HG02870 (cell line): ENCODE results near the gene SMYD4.
"Not testable (repeated sequence)": the region's sequence is repeated elsewhere in the genome, so short reads cannot be mapped to it uniquely, and the experiment has no call there.

Experiments
- ATAC-seq: cut with Tn5 transposase; IDR thresholded peaks from one replicate; pipeline ENCODE4 v1.9.1; 2021; ENCODE audit warnings: mild to moderate bottlenecking, moderate library complexity; ENCODE audit not compliant: unreplicated experiment

Gene SMYD4

DNA sequence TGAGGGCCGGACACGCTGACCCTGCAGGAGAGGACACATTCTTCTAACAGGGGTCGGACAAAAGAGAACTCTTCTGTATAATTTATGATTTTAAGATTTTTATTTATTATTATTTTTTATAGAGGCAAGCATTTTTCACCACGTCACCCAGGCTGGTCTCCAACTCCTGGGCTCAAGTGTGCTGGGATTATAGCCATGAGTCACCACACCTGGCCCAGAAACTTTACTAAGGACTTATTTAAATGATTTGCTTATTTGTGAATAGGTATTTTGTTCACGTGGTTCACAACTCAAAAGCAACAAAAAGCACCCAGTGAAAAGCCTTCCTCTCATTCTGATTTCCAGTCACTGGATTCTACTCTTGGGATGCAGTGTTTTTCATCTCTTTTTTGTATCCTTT lies 70.2 kb downstream of the SMYD4 start:
- no peak for ATAC-seq

- ATAC-seq: no peak
Observed at GRCh38 chr17:1758807-1759206, 70.9 kb downstream of the SMYD4 start.

- ATAC-seq: no peak
Observed at GRCh38 chr17:1755827-1756262, 73.9 kb downstream of the SMYD4 start.

- no peak for ATAC-seq
Observed at GRCh38 chr17:1755252-1755826, 74.4 kb downstream of the SMYD4 start.

DNA sequence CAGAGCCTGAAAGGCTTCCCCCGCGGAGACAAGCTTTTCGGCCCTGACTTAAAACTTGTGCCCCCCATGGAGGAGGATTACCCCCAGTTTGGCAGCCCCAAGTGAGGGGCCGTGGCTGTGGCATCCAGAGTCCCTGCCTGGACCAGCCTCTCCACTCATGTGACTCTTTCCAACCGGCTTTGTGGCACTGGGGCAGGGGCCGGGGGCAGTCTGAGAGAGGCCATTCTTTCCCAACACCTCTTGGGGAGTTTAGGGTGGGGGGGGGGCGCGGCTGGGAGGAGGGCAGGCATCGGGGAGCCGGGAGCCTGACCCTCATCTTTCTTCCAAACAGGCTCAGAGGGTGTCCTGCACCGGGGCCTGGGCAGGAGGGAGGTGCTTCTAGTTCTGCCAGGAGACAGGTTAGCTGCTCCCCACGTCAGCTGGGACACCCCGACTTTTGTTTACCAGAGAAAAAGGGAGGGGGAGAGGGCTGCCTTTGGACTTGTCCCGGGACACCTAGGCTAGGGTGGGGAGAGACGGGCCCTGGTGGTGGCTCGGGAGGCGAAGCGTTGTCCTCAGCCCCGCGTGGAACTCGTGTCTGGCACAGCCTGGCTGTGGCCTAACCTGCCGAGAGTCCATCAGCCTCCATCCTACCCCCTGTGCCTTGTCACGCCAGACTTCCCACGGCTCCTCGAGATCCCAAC lies 75.1 kb downstream of the SMYD4 start:
- no peak for ATAC-seq

GRCh38 chr17:1753767-1754429 lies 75.8 kb downstream of the SMYD4 start:
- no peak for ATAC-seq

- ATAC-seq: no peak
Observed at GRCh38 chr17:1752425-1753262, 77.1 kb downstream of the SMYD4 start.

- ATAC-seq: no peak
Observed at GRCh38 chr17:1750628-1751027, 79.1 kb downstream of the SMYD4 start.

DNA sequence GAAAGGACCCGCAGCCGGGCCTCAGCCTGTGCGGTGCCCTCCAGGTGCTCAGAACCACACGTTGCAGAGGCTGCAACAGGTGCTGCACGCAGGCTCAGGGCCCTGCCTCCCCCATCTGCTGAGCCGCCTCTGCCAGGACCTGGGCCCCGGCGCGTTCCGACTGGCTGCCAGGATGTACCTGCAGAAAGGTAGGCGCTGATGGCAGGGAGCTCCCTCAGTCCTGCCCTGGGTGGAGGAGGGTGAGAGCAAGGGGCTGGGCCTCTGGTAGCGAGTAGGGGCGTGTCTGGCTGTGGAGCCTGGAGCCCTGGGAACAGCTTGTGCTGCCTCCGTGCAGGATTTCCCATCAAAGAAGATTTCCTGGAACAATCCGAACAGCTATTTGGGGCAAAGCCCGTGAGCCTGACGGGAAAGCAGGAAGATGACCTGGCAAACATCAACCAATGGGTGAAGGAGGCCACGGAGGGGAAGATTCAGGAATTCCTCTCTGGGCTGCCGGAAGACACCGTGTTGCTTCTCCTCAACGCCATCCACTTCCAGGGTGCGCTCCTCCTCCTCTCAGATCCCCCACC lies 82.6 kb downstream of the SMYD4 start:
- no peak for ATAC-seq

DNA sequence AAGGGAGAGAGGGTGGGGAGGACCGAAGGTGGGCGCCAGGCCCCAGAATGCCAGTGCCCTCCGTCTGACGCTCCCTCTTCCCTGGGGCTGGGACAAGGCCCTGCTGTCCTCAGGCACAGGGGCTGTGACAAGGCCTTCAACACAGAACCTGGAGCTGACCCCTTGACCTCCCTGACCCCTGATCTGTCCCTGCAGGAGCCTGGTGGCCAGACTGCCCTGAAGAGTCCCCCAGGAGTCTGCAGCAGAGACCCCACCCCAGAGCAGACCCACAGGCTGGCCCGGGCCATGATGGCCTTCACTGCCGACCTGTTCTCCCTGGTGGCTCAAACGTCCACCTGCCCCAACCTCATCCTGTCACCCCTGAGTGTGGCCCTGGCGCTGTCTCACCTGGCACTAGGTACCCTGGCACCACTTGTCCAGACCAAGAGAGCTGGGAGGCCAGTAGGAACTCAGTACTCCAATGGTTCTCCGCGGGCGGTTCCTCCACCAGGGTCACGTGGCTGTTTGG lies 84.1 kb downstream of the SMYD4 start:
- ATAC-seq: no peak

GRCh38 chr17:1744551-1745512 lies 84.9 kb downstream of the SMYD4 start:
- no peak for ATAC-seq

DNA sequence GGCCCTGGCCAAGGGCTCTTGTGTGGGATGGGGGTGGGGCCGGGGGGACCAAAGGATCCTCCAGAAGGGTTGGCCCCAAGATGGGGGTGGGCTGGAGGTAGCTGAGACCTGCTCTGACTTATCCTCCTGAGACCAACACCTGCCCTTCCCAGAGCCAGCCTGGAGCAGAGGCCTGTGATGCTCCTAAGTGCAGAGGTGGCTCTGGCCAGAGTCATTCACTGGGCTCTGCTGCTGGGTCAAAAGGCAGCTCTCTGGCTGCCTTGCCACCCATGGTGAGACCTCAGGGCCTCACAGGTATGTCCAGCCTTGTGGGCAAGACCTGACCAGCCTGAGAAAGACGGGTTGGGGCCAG lies 86.6 kb downstream of the SMYD4 start:
- no peak for ATAC-seq

DNA sequence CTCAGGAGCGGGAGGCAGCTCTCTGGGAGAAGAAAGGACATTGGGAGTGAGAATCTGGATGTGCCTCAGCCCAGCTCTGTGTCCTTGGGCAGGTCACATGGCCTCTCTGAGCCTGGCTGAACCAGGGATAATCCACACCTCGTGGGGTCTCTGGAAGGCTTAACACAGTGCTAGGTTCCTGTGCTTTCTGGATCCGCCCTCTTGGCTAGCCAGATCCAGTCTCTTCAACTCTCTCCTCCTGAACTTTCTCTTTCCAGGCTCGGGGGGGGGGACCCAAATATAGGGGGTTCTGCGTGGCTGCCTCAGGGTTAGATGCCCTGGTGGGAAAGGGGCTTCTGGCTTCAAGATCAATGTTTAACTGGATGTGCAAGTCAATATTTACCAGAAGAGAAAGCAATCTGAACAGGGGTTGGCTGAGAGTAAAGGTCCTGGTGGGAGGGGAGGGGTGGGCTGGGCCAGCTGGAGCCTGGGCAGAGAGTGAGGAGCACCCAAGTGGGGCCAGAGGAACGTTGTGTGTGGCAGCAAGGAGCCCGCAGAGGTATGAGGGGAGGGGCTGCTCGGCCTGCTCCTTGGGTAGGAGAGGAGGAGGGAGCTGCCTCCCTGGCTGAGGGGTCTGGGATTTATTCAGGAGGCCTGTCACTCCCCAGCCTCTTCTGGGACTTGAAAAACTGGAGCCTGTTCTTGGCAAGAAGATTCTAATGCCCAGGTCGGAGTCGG lies 87.2 kb downstream of the SMYD4 start, which contains the start of gene SERPINF2:
SERPINF2 (plus strand) TSS at position 501 of the 717 bp plus-strand sequence. CDS start 2,125 bp downstream, outside the sequence.
- ATAC-seq: no peak

- not testable (repeated sequence) for ATAC-seq
Observed at GRCh38 chr17:1741899-1742298, 87.8 kb downstream of the SMYD4 start.

DNA sequence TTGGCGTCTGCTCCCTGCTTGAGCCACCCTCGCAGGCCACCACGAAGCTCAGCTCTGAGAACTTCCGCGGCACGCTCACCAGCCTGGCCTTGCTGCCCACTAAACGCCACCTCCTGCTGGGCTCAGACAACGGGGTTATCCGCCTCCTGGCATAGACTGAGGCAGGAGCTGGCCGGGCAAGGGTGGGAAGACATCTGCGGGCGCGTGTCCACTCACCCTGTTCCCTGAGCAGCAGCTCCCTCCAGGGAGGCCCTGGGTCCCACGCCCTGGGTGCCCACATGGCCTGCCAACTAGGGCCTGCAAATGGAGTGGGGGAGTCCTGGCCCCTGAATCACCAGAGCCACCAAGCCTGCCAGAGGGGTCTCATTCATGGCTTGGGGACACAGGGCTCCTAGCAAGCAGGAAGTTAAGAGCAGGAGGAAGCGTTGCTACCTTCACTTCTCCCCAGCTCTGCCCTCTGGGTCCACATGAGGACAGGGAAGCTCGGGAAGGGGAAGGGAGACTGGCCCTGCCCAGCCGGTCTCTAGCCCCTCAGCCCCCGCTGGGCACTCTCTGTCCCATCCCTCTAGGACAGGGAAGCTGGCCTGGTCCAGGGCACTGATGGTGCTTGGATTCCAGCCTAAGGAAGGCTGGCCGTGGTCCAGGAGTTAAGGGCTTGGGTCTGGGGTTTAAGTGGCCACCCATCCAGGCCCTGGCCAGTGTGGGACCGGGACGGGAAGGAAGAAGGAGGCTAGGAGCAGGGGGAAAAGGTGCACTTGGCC lies 92.0 kb downstream of the SMYD4 start:
- no peak for ATAC-seq

GRCh38 chr17:1736348-1737281 lies 93.1 kb downstream of the SMYD4 start:
- no peak for ATAC-seq

- ATAC-seq: no peak
Observed at GRCh38 chr17:1735834-1736347, 93.8 kb downstream of the SMYD4 start.
